CD8-positive, alpha-beta memory T cell (primary cell): ENCODE data around the gene UNKL. TPM values are rescaled to one million over a fixed set of nuclear protein-coding genes. Genes with fewer than 3 reads are reported as not detected.

Source experiments
- CTCF ChIA-PET: fragments of 350-600 bp; sonication (Branson Sonifier 250); formaldehyde crosslinking; loops from one replicate; lab custom pipeline; 2021; ENCODE audit warnings: antibody characterized with exemption; lab: Charles Lee
- POLR2A ChIA-PET: fragments of 350-600 bp; sonication (Branson Sonifier 250); formaldehyde crosslinking; loops from one replicate; lab custom pipeline; 2021; ENCODE audit warnings: antibody characterized with exemption; lab: Charles Lee
- DNase-seq, 5 donors: peaks; one replicate each; pipeline versions ENCODE4 v3.0.0 to v3.0.0-alpha.2; 2020 to 2022; ENCODE audit warnings: mixed read lengths in 1 of 5
- H3K27ac ChIP-seq: one replicate; pipeline ENCODE4 v1.7.0; 2013; ENCODE audit warnings: low read depth, mild to moderate bottlenecking, low read length, moderate library complexity
- H3K27me3 ChIP-seq: 2 replicates; pipeline ENCODE4 v1.7.0; 2013; ENCODE audit warnings: low read length, mild to moderate bottlenecking; ENCODE audit not compliant: insufficient read depth, poor library complexity, severe bottlenecking
- H3K36me3 ChIP-seq: 2 replicates; pipeline ENCODE4 v1.7.0; 2013; ENCODE audit warnings: mild to moderate bottlenecking, low read length, moderate library complexity; ENCODE audit not compliant: insufficient read depth
- H3K4me1 ChIP-seq: 2 replicates; pipeline ENCODE4 v1.7.0; 2013; ENCODE audit warnings: mild to moderate bottlenecking, low read length, moderate library complexity; ENCODE audit not compliant: insufficient read depth
- H3K4me3 ChIP-seq: 2 replicates; pipeline ENCODE4 v1.7.0; 2013; ENCODE audit warnings: mild to moderate bottlenecking, low read length
- H3K9me3 ChIP-seq: 2 replicates; pipeline ENCODE4 v1.7.0; 2013; ENCODE audit warnings: mild to moderate bottlenecking, low read length
- H3K27ac Mint-ChIP-seq, 8 donors: one replicate each; pipeline ENCODE4 v1.8.0; 2020 to 2021; ENCODE audit warnings: mixed read lengths in 8 of 8, mild to moderate bottlenecking in 6 of 8, inconsistent platforms in 3 of 8, moderate library complexity in 3 of 8
- H3K27me3 Mint-ChIP-seq, 2 donors: one replicate each; pipeline ENCODE4 v1.8.0; 2020 to 2021; ENCODE audit warnings: mixed read lengths in 2 of 2, mild to moderate bottlenecking in 1 of 2, moderate library complexity in 1 of 2
- H3K36me3 Mint-ChIP-seq, 3 donors: one replicate each; pipeline ENCODE4 v1.8.0; 2020 to 2021; ENCODE audit warnings: mixed read lengths in 3 of 3, inconsistent platforms in 1 of 3, mild to moderate bottlenecking in 1 of 3
- H3K4me1 Mint-ChIP-seq, 3 donors: one replicate each; pipeline ENCODE4 v1.8.0; 2020 to 2021; ENCODE audit warnings: mixed read lengths in 3 of 3, inconsistent platforms in 1 of 3, mild to moderate bottlenecking in 1 of 3
- H3K4me3 Mint-ChIP-seq, 7 donors: one replicate each; pipeline ENCODE4 v1.8.0; 2020 to 2021; ENCODE audit warnings: mixed read lengths in 7 of 7, mild to moderate bottlenecking in 6 of 7, moderate library complexity in 4 of 7, inconsistent platforms in 2 of 7
- H3K9me3 Mint-ChIP-seq, 5 donors: one replicate each; pipeline ENCODE4 v1.8.0; 2020 to 2022; ENCODE audit warnings: mixed read lengths in 5 of 5, mild to moderate bottlenecking in 3 of 5, moderate library complexity in 2 of 5, inconsistent platforms in 1 of 5
- polyA plus RNA-seq: library from polyadenylated mRNA; unstranded; fragments of 300-500 nt; fragmentation: Illumina TruSeq; gene quantifications from one replicate; pipeline ENCODE4 v1.2.3, GENCODE V29; 2021
- total RNA-seq, 2 experiments: library from RNA; stranded (reverse); gene quantifications; one replicate each; pipeline ENCODE4 v1.2.3, GENCODE V29; 2021

The UNKL gene
- total and polyA plus RNA-seq, 3 experiments from 2014 or later: 8.1 to 38.0 (median 32.9) TPM

- no peaks in the 10 kb centered on the region for H3K4me1 ChIP-seq
- Mint-ChIP-seq H3K4me3 (no peak overlapping the region), H3K27ac (no peak overlapping the region), H3K4me1 (peaks cover 0 to 8% (median 4%) of the 10 kb centered on the region in 3 donors), H3K9me3 (no peaks in the 10 kb centered on the region), H3K36me3 (peaks cover 0 to 55% (median 0%) of the 10 kb centered on the region in 3 donors), H3K27me3 (no peaks in the 10 kb centered on the region)
- no peak overlapping the region for H3K4me3 ChIP-seq
- no peak overlapping the region for H3K27ac ChIP-seq
- H3K36me3 ChIP-seq: no peaks in the 10 kb centered on the region
- ChIA-PET POLR2A (no interaction called here), CTCF (no interaction called here)
- no peaks in the 10 kb centered on the region for H3K27me3 ChIP-seq
- no peak for DNase-seq
- no peaks in the 10 kb centered on the region for H3K9me3 ChIP-seq
Observed at GRCh38 chr16:1449201-1449788, 34.8 kb upstream of the UNKL start.

- ChIA-PET CTCF (no interaction called here), POLR2A (no interaction called here)
- H3K4me3 Mint-ChIP-seq: no peak overlapping the region
- H3K9me3 ChIP-seq: no peaks in the 10 kb centered on the region
- H3K4me3 ChIP-seq: no peak overlapping the region
- no peak for DNase-seq
- peaks cover 0 to 2% (median under 1%) of the 10 kb centered on the region in 3 donors for H3K4me1 Mint-ChIP-seq
- H3K36me3 Mint-ChIP-seq: peaks cover 0 to 49% (median 0%) of the 10 kb centered on the region in 3 donors
- no peak overlapping the region for H3K27ac Mint-ChIP-seq
- H3K36me3 ChIP-seq: no peaks in the 10 kb centered on the region
- H3K27me3 Mint-ChIP-seq: no peaks in the 10 kb centered on the region
- H3K4me1 ChIP-seq: no peaks in the 10 kb centered on the region
- H3K27ac ChIP-seq: no peak overlapping the region
- no peaks in the 10 kb centered on the region for H3K9me3 Mint-ChIP-seq
- no peaks in the 10 kb centered on the region for H3K27me3 ChIP-seq
Observed at GRCh38 chr16:1448536-1449116, 34.1 kb upstream of the UNKL start.

- no peaks in the 10 kb centered on the region for H3K9me3 Mint-ChIP-seq
- H3K4me3 Mint-ChIP-seq: no peak overlapping the region
- H3K36me3 ChIP-seq: no peaks in the 10 kb centered on the region
- no peak overlapping the region for H3K4me3 ChIP-seq
- no peak overlapping the region for H3K27ac Mint-ChIP-seq
- H3K27me3 Mint-ChIP-seq: no peaks in the 10 kb centered on the region
- H3K4me1 ChIP-seq: no peaks in the 10 kb centered on the region
- no peaks in the 10 kb centered on the region for H3K27me3 ChIP-seq
- CTCF ChIA-PET: no interaction called here
- no peaks in the 10 kb centered on the region for H3K9me3 ChIP-seq
- peaks cover 0 to 42% (median 0%) of the 10 kb centered on the region in 3 donors for H3K36me3 Mint-ChIP-seq
- DNase-seq: no peak
- no peak overlapping the region for H3K27ac ChIP-seq
- POLR2A ChIA-PET: no interaction called here
- no peaks in the 10 kb centered on the region for H3K4me1 Mint-ChIP-seq
Observed at GRCh38 chr16:1447965-1448364, 33.5 kb upstream of the UNKL start.

- Mint-ChIP-seq H3K9me3 (no peaks in the 10 kb centered on the region), H3K4me3 (no peak overlapping the region), H3K36me3 (peaks cover 0 to 31% (median 0%) of the 10 kb centered on the region in 3 donors), H3K27me3 (no peaks in the 10 kb centered on the region), H3K4me1 (no peaks in the 10 kb centered on the region), H3K27ac (no peak overlapping the region)
- no peak for DNase-seq
- Histone ChIP-seq H3K9me3 (no peaks in the 10 kb centered on the region), H3K4me1 (no peaks in the 10 kb centered on the region), H3K4me3 (no peak overlapping the region), H3K36me3 (no peaks in the 10 kb centered on the region), H3K27me3 (no peaks in the 10 kb centered on the region), H3K27ac (no peak overlapping the region)
- CTCF ChIA-PET: no interaction called here
- POLR2A ChIA-PET: interaction anchor here (0.6 kb wide), 1 partner anchor 25 kb away, joined by 3 read pairs; no protein-coding TSS in a partner anchor
Observed at GRCh38 chr16:1446296-1447080, 32.0 kb upstream of the UNKL start.

- Mint-ChIP-seq H3K4me3 (no peak overlapping the region), H3K27me3 (no peaks in the 10 kb centered on the region), H3K36me3 (peaks cover 0 to 29% (median 0%) of the 10 kb centered on the region in 3 donors), H3K9me3 (no peaks in the 10 kb centered on the region), H3K4me1 (no peaks in the 10 kb centered on the region), H3K27ac (no peak overlapping the region)
- no peak overlapping the region for H3K27ac ChIP-seq
- H3K4me1 ChIP-seq: no peaks in the 10 kb centered on the region
- no peaks in the 10 kb centered on the region for H3K36me3 ChIP-seq
- DNase-seq: no peak
- CTCF ChIA-PET: no interaction called here
- no peak overlapping the region for H3K4me3 ChIP-seq
- POLR2A ChIA-PET: interaction anchor here (0.5 to 0.6 kb wide), 2 partner anchors 26 to 309 kb away, joined by 3 read pairs; no protein-coding TSS in a partner anchor
- H3K9me3 ChIP-seq: no peaks in the 10 kb centered on the region
- no peaks in the 10 kb centered on the region for H3K27me3 ChIP-seq
Observed at GRCh38 chr16:1445518-1446203, 31.2 kb upstream of the UNKL start.

GRCh38 chr16:1444730-1445517 lies 30.4 kb upstream of the UNKL start:
- Mint-ChIP-seq H3K4me1 (no peaks in the 10 kb centered on the region), H3K27me3 (no peaks in the 10 kb centered on the region), H3K9me3 (no peaks in the 10 kb centered on the region), H3K36me3 (peaks cover 0 to 25% (median 0%) of the 10 kb centered on the region in 3 donors), H3K4me3 (no peak overlapping the region), H3K27ac (no peak overlapping the region)
- H3K4me1 ChIP-seq: no peaks in the 10 kb centered on the region
- H3K9me3 ChIP-seq: no peaks in the 10 kb centered on the region
- DNase-seq: no peak
- ChIA-PET POLR2A (interaction anchor here (0.5 kb wide), 1 partner anchor 309 kb away, joined by 3 read pairs; no protein-coding TSS in a partner anchor), CTCF (no interaction called here)
- H3K27ac ChIP-seq: no peak overlapping the region
- no peaks in the 10 kb centered on the region for H3K27me3 ChIP-seq
- H3K4me3 ChIP-seq: no peak overlapping the region
- no peaks in the 10 kb centered on the region for H3K36me3 ChIP-seq

- Histone ChIP-seq H3K27me3 (no peaks in the 10 kb centered on the region), H3K9me3 (no peaks in the 10 kb centered on the region), H3K36me3 (no peaks in the 10 kb centered on the region), H3K27ac (no peak within 1 kb of the TSS), H3K4me1 (no peaks in the 10 kb centered on the region), H3K4me3 (no peak within 1 kb of the TSS)
- Mint-ChIP-seq H3K9me3 (no peaks in the 10 kb centered on the region), H3K36me3 (peaks cover 0 to 17% (median 0%) of the 10 kb centered on the region in 3 donors), H3K27ac (no peak within 1 kb of the TSS), H3K4me1 (no peaks in the 10 kb centered on the region), H3K4me3 (no peak within 1 kb of the TSS), H3K27me3 (no peaks in the 10 kb centered on the region)
- no peak for DNase-seq
- ChIA-PET POLR2A (no interaction called here), CTCF (no interaction called here)
Observed at GRCh38 chr16:1443980-1444729, 29.7 kb upstream of the UNKL start, which contains the start of gene CCDC154. TSS of gene CCDC154 (minus strand) at chr16:1444556. CDS start at chr16:1444322, 234 bp downstream.
